Panc1 (cell line): ENCODE data around the gene LKAAEAR1. TPM values are rescaled to one million over a fixed set of nuclear protein-coding genes. Genes with fewer than 3 reads are reported as not detected.

Source experiments
- ATAC-seq: fragments of 200-7000 bp; cut with Tn5 transposase; 2 replicates; pipeline ENCODE4 v1.9.1; 2020; ENCODE audit warnings: mild to moderate bottlenecking, moderate library complexity
- BruUV-seq: library from RNA; stranded (reverse); fragments of 400-500 nt; replicated peaks from 2 replicates; lab custom pipeline; 2021; lab: Mats Ljungman, UMichigan
- CTCF ChIA-PET: fragments of 300-600 bp; sonication (Branson Sonifier 250); formaldehyde crosslinking; loops from one replicate; lab custom pipeline; 2022; ENCODE audit warnings: antibody characterized with exemption; lab: Charles Lee
- POLR2A ChIA-PET: fragments of 300-600 bp; sonication (Branson Sonifier 250); formaldehyde crosslinking; loops from one replicate; lab custom pipeline; 2022; ENCODE audit warnings: antibody characterized with exemption; lab: Charles Lee
- DNase-seq: peaks from one replicate; pipeline ENCODE4 v3.0.0-alpha.2; 2010; ENCODE audit warnings: low read depth, low spot score
- H3K27ac ChIP-seq: 2 replicates; pipeline ENCODE4 v1.5.1; 2011; ENCODE audit warnings: mild to moderate bottlenecking, low read length, inconsistent platforms
- H3K27me3 ChIP-seq: fragments of 200-500 bp; sonication (Bioruptor generic); 2 replicates; pipeline ENCODE4 v1.6.0; 2014; ENCODE audit warnings: low read length, inconsistent platforms; ENCODE audit not compliant: control insufficient read depth, insufficient read depth
- H3K36me3 ChIP-seq: fragments of 200-500 bp; sonication (Bioruptor generic); 2 replicates; pipeline ENCODE4 v1.5.1; 2014; ENCODE audit warnings: inconsistent platforms, mild to moderate bottlenecking, low read length, moderate library complexity; ENCODE audit not compliant: control insufficient read depth, insufficient read depth
- H3K4me1 ChIP-seq: 2 replicates; pipeline ENCODE4 v1.5.1; 2011; ENCODE audit warnings: inconsistent platforms, mild to moderate bottlenecking, low read length, moderate library complexity; ENCODE audit not compliant: control insufficient read depth, insufficient read depth
- H3K4me3 ChIP-seq, 2 experiments: 2 replicates each; pipeline ENCODE4 v1.5.1; 2011 to 2012; ENCODE audit warnings: low read depth in 2 of 2, low read length in 2 of 2, mild to moderate bottlenecking in 2 of 2, inconsistent platforms in 1 of 2, moderate library complexity in 1 of 2
- H3K9me3 ChIP-seq: fragments of 200-500 bp; sonication (Bioruptor generic); 2 replicates; pipeline ENCODE4 v1.5.1; 2014; ENCODE audit warnings: low read depth, mild to moderate bottlenecking, inconsistent platforms, low read length, moderate library complexity; ENCODE audit not compliant: control insufficient read depth, insufficient read depth
- POLR2AphosphoS5 ChIP-seq: IDR thresholded peaks from 2 replicates; pipeline ENCODE4 v1.6.1; 2012; ENCODE audit warnings: mild to moderate bottlenecking, low read depth, low read length, moderate library complexity
- SIN3A ChIP-seq: IDR thresholded peaks from 2 replicates; pipeline ENCODE4 v1.6.1; 2012; ENCODE audit warnings: low read depth, mild to moderate bottlenecking, low read length, moderate library complexity, borderline replicate concordance; ENCODE audit not compliant: insufficient read depth
- TCF7L2 ChIP-seq: IDR thresholded peaks from 2 replicates; pipeline ENCODE4 v1.6.1; 2011; ENCODE audit warnings: mild to moderate bottlenecking, low read depth, low read length, inconsistent platforms
- in situ Hi-C: cut with HindIII; loops from 2 replicates; pipeline ENCODE4 v1.10.0; 2016; ENCODE audit warnings: low sequenced_read_pairs, low pct_unique_long_range_greater_than_20kb
- intact Hi-C: fragments of 100-400 bp; cut with micrococcal nuclease; formaldehyde crosslinking; loops from one replicate; pipeline ENCODE4 v1.10.0; 2022; ENCODE audit not compliant: unreplicated experiment
- total RNA-seq: library from RNA; stranded (reverse); gene quantifications from one replicate; pipeline ENCODE4 v1.2.1, GENCODE V29; 2021; ENCODE audit not compliant: unreplicated experiment
- TF ChIP-seq, protein P1 (sequence below): fragments of 450-650 bp; IDR thresholded peaks from 2 replicates; pipeline ENCODE4 v1.5.1; 2017; ENCODE audit warnings: mild to moderate bottlenecking
- TF ChIP-seq, protein P2 (sequence below), 2 experiments: IDR thresholded peaks; 2 replicates each; pipeline ENCODE4 v1.6.1; 2011 to 2012; ENCODE audit warnings: low read depth in 2 of 2, control low read depth in 1 of 2, low read length in 1 of 2, mild to moderate bottlenecking in 1 of 2, moderate library complexity in 1 of 2; ENCODE audit not compliant: insufficient read depth in 1 of 2

Gene LKAAEAR1
- total RNA-seq, 1 experiment from 2014 or later, result 0.67 TPM

- peak overlapping the region; percentile 5 to 33; a peak in 3 of 4 replicates for H3K4me3 ChIP-seq
- no peaks in the 10 kb centered on the region for H3K36me3 ChIP-seq
- in situ Hi-C loops (no loop called here), intact Hi-C loops (no loop called here)
- ATAC-seq, result peak; percentile 14; the same call in 1 of the 2 replicates
- H3K27ac ChIP-seq, result peak overlapping the region; percentile 84
- ChIA-PET CTCF (interaction anchor here (1.1 to 1.4 kb wide), 2 partner anchors 10 to 21 kb away, joined by 3 to 11 read pairs; no protein-coding TSS in a partner anchor), POLR2A (no interaction called here)
- no TSS peak for BruUV-seq
- no peaks in the 10 kb centered on the region for H3K9me3 ChIP-seq
- H3K27me3 ChIP-seq, result no peaks in the 10 kb centered on the region
- DNase-seq, result no peak
- H3K4me1 ChIP-seq, result peaks cover 55% of the 10 kb centered on the region
- TF ChIP-seq, protein P1, sequence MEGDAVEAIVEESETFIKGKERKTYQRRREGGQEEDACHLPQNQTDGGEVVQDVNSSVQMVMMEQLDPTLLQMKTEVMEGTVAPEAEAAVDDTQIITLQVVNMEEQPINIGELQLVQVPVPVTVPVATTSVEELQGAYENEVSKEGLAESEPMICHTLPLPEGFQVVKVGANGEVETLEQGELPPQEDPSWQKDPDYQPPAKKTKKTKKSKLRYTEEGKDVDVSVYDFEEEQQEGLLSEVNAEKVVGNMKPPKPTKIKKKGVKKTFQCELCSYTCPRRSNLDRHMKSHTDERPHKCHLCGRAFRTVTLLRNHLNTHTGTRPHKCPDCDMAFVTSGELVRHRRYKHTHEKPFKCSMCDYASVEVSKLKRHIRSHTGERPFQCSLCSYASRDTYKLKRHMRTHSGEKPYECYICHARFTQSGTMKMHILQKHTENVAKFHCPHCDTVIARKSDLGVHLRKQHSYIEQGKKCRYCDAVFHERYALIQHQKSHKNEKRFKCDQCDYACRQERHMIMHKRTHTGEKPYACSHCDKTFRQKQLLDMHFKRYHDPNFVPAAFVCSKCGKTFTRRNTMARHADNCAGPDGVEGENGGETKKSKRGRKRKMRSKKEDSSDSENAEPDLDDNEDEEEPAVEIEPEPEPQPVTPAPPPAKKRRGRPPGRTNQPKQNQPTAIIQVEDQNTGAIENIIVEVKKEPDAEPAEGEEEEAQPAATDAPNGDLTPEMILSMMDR, result no peak
- no peak for TF ChIP-seq SIN3A
- TF ChIP-seq TCF7L2, result no peak
- TF ChIP-seq POLR2AphosphoS5, result no peak
- TF ChIP-seq, protein P2, sequence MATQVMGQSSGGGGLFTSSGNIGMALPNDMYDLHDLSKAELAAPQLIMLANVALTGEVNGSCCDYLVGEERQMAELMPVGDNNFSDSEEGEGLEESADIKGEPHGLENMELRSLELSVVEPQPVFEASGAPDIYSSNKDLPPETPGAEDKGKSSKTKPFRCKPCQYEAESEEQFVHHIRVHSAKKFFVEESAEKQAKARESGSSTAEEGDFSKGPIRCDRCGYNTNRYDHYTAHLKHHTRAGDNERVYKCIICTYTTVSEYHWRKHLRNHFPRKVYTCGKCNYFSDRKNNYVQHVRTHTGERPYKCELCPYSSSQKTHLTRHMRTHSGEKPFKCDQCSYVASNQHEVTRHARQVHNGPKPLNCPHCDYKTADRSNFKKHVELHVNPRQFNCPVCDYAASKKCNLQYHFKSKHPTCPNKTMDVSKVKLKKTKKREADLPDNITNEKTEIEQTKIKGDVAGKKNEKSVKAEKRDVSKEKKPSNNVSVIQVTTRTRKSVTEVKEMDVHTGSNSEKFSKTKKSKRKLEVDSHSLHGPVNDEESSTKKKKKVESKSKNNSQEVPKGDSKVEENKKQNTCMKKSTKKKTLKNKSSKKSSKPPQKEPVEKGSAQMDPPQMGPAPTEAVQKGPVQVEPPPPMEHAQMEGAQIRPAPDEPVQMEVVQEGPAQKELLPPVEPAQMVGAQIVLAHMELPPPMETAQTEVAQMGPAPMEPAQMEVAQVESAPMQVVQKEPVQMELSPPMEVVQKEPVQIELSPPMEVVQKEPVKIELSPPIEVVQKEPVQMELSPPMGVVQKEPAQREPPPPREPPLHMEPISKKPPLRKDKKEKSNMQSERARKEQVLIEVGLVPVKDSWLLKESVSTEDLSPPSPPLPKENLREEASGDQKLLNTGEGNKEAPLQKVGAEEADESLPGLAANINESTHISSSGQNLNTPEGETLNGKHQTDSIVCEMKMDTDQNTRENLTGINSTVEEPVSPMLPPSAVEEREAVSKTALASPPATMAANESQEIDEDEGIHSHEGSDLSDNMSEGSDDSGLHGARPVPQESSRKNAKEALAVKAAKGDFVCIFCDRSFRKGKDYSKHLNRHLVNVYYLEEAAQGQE (IDR thresholded peaks at IDR 0.05; ENCODE audit: insufficient read depth in 1 of 2, low read depth in 2 of 2, low read length in 1 of 2), result no peak
Observed at GRCh38 chr20:64049878-64050260, 34.3 kb downstream of the LKAAEAR1 start.

- Histone ChIP-seq H3K27ac (peak within 1 kb of the TSS; percentile 84), H3K4me1 (peaks cover 58% of the 10 kb centered on the region), H3K9me3 (no peaks in the 10 kb centered on the region), H3K27me3 (no peaks in the 10 kb centered on the region), H3K36me3 (no peaks in the 10 kb centered on the region), H3K4me3 (peak within 1 kb of the TSS; percentile 33)
- peak; percentile 54 for ATAC-seq
- no peak for DNase-seq
- ChIA-PET CTCF (interaction anchor here (1.4 kb wide), 1 partner anchor 10 kb away, joined by 11 read pairs; no protein-coding TSS in a partner anchor), POLR2A (no interaction called here)
- intact Hi-C loops (no loop called here), in situ Hi-C loops (no loop called here)
- TSS peak; percentile 95 for BruUV-seq
- TF ChIP-seq POLR2AphosphoS5, result 0 out of 2 replicates have a peak, but pooled peaks have one; percentile 21
- TF ChIP-seq, protein P2 (IDR thresholded peaks at IDR 0.05; ENCODE audit: insufficient read depth in 1 of 2, low read depth in 2 of 2, low read length in 1 of 2), result no peak
- TF ChIP-seq, protein P1, result no peak; the same call in 1 of the 2 replicates
Observed at GRCh38 chr20:64049060-64049877, 34.9 kb downstream of the LKAAEAR1 start, which contains the start of gene SOX18. Gene SOX18, minus strand, starts transcription at chr20:64049639. Its CDS starts 123 bp downstream, at chr20:64049516.
